Neural crest cell (in vitro differentiated cells): Measurements from ENCODE around the gene IZUMO1. TPM values are rescaled to one million over a fixed set of nuclear protein-coding genes. Genes with fewer than 3 reads are reported as not detected.

Source experiments
- DNase-seq: peaks from one replicate; pipeline ENCODE4 v3.0.0; 2021; ENCODE audit warnings: low read depth, mixed read lengths, low spot score
- H3K27ac Mint-ChIP-seq: one replicate; pipeline ENCODE4 v1.8.0; 2021; ENCODE audit warnings: mild to moderate bottlenecking, mixed read lengths; ENCODE audit not compliant: unreplicated experiment
- H3K27me3 Mint-ChIP-seq: 2 replicates; pipeline ENCODE4 v1.8.0; 2021; ENCODE audit warnings: low read depth, mild to moderate bottlenecking, mixed read lengths
- H3K36me3 Mint-ChIP-seq: 2 replicates; pipeline ENCODE4 v1.8.0; 2021; ENCODE audit warnings: low read depth, mild to moderate bottlenecking, mixed read lengths
- H3K4me1 Mint-ChIP-seq: 2 replicates; pipeline ENCODE4 v1.8.0; 2021; ENCODE audit warnings: mixed read lengths
- H3K4me3 Mint-ChIP-seq: one replicate; pipeline ENCODE4 v1.8.0; 2021; ENCODE audit warnings: mild to moderate bottlenecking, mixed read lengths
- H3K9me3 Mint-ChIP-seq: 2 replicates; pipeline ENCODE4 v1.8.0; 2021; ENCODE audit warnings: mixed read lengths
- CTCF ChIP-seq: fragments of 200-600 bp; sonication (generic); conservative IDR thresholded peaks from 2 replicates; pipeline ENCODE4 v1.5.0; 2021; ENCODE audit warnings: antibody characterized with exemption, mild to moderate bottlenecking
- total RNA-seq: library from RNA; stranded (reverse); gene quantifications from 2 replicates; pipeline ENCODE4 v1.2.1, GENCODE V29; 2021

IZUMO1 gene
- total RNA-seq, 1 donor from 2014 or later = 0.23 TPM

GRCh38 chr19:48784527-48784926 is 37.8 kb upstream of the IZUMO1 start:
- H3K4me1 Mint-ChIP-seq = peaks cover 13% of the 10 kb centered on the region
- no peaks in the 10 kb centered on the region for H3K27me3 Mint-ChIP-seq
- H3K36me3 Mint-ChIP-seq = no peaks in the 10 kb centered on the region
- H3K27ac Mint-ChIP-seq = no peak overlapping the region
- no peak for DNase-seq
- no peak overlapping the region for H3K4me3 Mint-ChIP-seq
- no peak for TF ChIP-seq CTCF
- no peaks in the 10 kb centered on the region for H3K9me3 Mint-ChIP-seq

- Mint-ChIP-seq H3K4me1 (peaks cover 13% of the 10 kb centered on the region), H3K4me3 (no peak overlapping the region), H3K27me3 (no peaks in the 10 kb centered on the region), H3K27ac (no peak overlapping the region), H3K36me3 (no peaks in the 10 kb centered on the region), H3K9me3 (no peaks in the 10 kb centered on the region)
- TF ChIP-seq CTCF = no peak
- no peak for DNase-seq
These were observed 34.1 kb upstream of the IZUMO1 start for GRCh38 chr19:48780631-48781391.

- no peaks in the 10 kb centered on the region for H3K36me3 Mint-ChIP-seq
- H3K4me1 Mint-ChIP-seq = peaks cover 13% of the 10 kb centered on the region
- no peaks in the 10 kb centered on the region for H3K9me3 Mint-ChIP-seq
- H3K4me3 Mint-ChIP-seq = no peak overlapping the region
- no peaks in the 10 kb centered on the region for H3K27me3 Mint-ChIP-seq
- no peak overlapping the region for H3K27ac Mint-ChIP-seq
- no peak for TF ChIP-seq CTCF
- DNase-seq = no peak
These were observed 32.9 kb upstream of the IZUMO1 start for GRCh38 chr19:48779636-48780035.

GRCh38 chr19:48777720-48778119 is 31.0 kb upstream of the IZUMO1 start:
- Mint-ChIP-seq H3K9me3 (no peaks in the 10 kb centered on the region), H3K36me3 (no peaks in the 10 kb centered on the region), H3K27me3 (no peaks in the 10 kb centered on the region), H3K27ac (no peak overlapping the region), H3K4me1 (peaks cover 10% of the 10 kb centered on the region), H3K4me3 (no peak overlapping the region)
- no peak for DNase-seq
- no peak for TF ChIP-seq CTCF

- DNase-seq = no peak
- peaks cover 6% of the 10 kb centered on the region for H3K4me1 Mint-ChIP-seq
- H3K36me3 Mint-ChIP-seq = no peaks in the 10 kb centered on the region
- no peaks in the 10 kb centered on the region for H3K27me3 Mint-ChIP-seq
- TF ChIP-seq CTCF = no peak
- H3K4me3 Mint-ChIP-seq = no peak overlapping the region
- no peaks in the 10 kb centered on the region for H3K9me3 Mint-ChIP-seq
- H3K27ac Mint-ChIP-seq = no peak overlapping the region
These were observed 30.4 kb upstream of the IZUMO1 start for GRCh38 chr19:48777139-48777538.
